H1 (cell line): ENCODE data around the gene HACD4. TPM values are rescaled to one million over a fixed set of nuclear protein-coding genes. Genes with fewer than 3 reads are reported as not detected.
"Not testable (repeated sequence)": the region's sequence is repeated elsewhere in the genome, so short reads cannot be mapped to it uniquely, and the experiment has no call there.

Experiments
- CTCF ChIA-PET: fragments of 300-600 bp; sonication (Branson Sonifier 250); formaldehyde crosslinking; loops from one replicate; lab custom pipeline; 2021; ENCODE audit not compliant: partially characterized antibody; lab: Charles Lee
- POLR2A ChIA-PET: fragments of 300-600 bp; sonication (Branson Sonifier 250); formaldehyde crosslinking; loops from one replicate; lab custom pipeline; 2021; ENCODE audit warnings: inconsistent platforms; ENCODE audit not compliant: partially characterized antibody; lab: Charles Lee
- DNase-seq, 2 experiments: peaks; one replicate each; pipeline versions ENCODE4 v3.0.0 to v3.0.0-alpha.2; 2010 to 2022; ENCODE audit warnings: low spot score in 2 of 2, low read depth in 1 of 2, mixed read lengths in 1 of 2
- FAIRE-seq: peaks from 2 replicates; lab custom pipeline; 2011; peaks lifted over from hg19 to GRCh38; lab: Jason Lieb, UNC
- H2AFZ ChIP-seq: 2 replicates; pipeline ENCODE4 v1.8.1; 2012; ENCODE audit warnings: low read length, inconsistent platforms
- H2AK5ac ChIP-seq: 2 replicates; pipeline ENCODE4 v1.6.1; 2013; ENCODE audit warnings: low read depth, low read length
- H2BK120ac ChIP-seq: replicated peaks from 2 replicates; pipeline ENCODE3; 2013; ENCODE audit warnings: low read depth, low read length, inconsistent platforms
- H2BK12ac ChIP-seq: 2 replicates; pipeline ENCODE4 v1.6.1; 2013; ENCODE audit warnings: low read depth, low read length
- H2BK15ac ChIP-seq: 2 replicates; pipeline ENCODE4 v1.6.1; 2013; ENCODE audit warnings: low read length
- H2BK20ac ChIP-seq: 2 replicates; pipeline ENCODE4 v1.6.1; 2013; ENCODE audit warnings: low read length
- H2BK5ac ChIP-seq: 2 replicates; pipeline ENCODE4 v1.6.1; 2013; ENCODE audit warnings: low read depth, low read length
- H3K14ac ChIP-seq: 2 replicates; pipeline ENCODE4 v1.6.1; 2013; ENCODE audit warnings: inconsistent platforms; ENCODE audit not compliant: insufficient read length
- H3K18ac ChIP-seq: 2 replicates; pipeline ENCODE4 v1.6.1; 2013; ENCODE audit warnings: low read length; ENCODE audit errors: extremely low read depth
- H3K23ac ChIP-seq: 2 replicates; pipeline ENCODE4 v1.6.1; 2013; ENCODE audit warnings: inconsistent platforms; ENCODE audit not compliant: insufficient read length
- H3K23me2 ChIP-seq: 2 replicates; pipeline ENCODE4 v1.6.1; 2013; ENCODE audit warnings: low read depth, low read length
- H3K27ac ChIP-seq: 2 replicates; pipeline ENCODE4 v1.6.1; 2011; ENCODE audit warnings: low read depth, low read length, inconsistent platforms
- H3K27me3 ChIP-seq, 4 experiments: replicated peaks in 1 of 4; 1 replicate in 1 of 4; 2 replicates in 3 of 4; pipeline versions ENCODE4 v1.6.1 to v1.8.1; 2011 to 2013; ENCODE audit warnings: low read length in 3 of 4, mild to moderate bottlenecking in 3 of 4, inconsistent platforms in 2 of 4, mixed read lengths in 2 of 4, moderate library complexity in 1 of 4; ENCODE audit not compliant: control insufficient read depth in 3 of 4, insufficient read depth in 3 of 4; ENCODE audit errors: extremely low read depth in 1 of 4
- H3K36me3 ChIP-seq, 4 experiments: 2 replicates each; pipeline versions ENCODE4 v1.6.1 to v1.8.1; 2011 to 2013; ENCODE audit warnings: mild to moderate bottlenecking in 4 of 4, low read length in 3 of 4, moderate library complexity in 2 of 4, control low read depth in 1 of 4, inconsistent platforms in 1 of 4; ENCODE audit not compliant: insufficient read depth in 4 of 4, control insufficient read depth in 2 of 4
- H3K4ac ChIP-seq: replicated peaks from 2 replicates; pipeline ENCODE3; 2013; ENCODE audit warnings: low read length, low read depth, mixed read lengths, inconsistent platforms; ENCODE audit not compliant: insufficient read length
- H3K4me1 ChIP-seq, 4 experiments: replicated peaks in 1 of 4; 1 replicate in 1 of 4; 2 replicates in 3 of 4; pipeline versions ENCODE4 v1.6.1 to v1.8.1; 2011 to 2013; ENCODE audit warnings: low read length in 3 of 4, inconsistent platforms in 2 of 4, mixed read lengths in 1 of 4; ENCODE audit not compliant: insufficient read depth in 4 of 4, control insufficient read depth in 3 of 4
- H3K4me2 ChIP-seq, 2 experiments: 2 replicates each; pipeline versions ENCODE4 v1.6.1 to v1.8.1; 2011 to 2013; ENCODE audit warnings: low read depth in 2 of 2, low read length in 2 of 2, control low read depth in 1 of 2, inconsistent platforms in 1 of 2, mild to moderate bottlenecking in 1 of 2; ENCODE audit not compliant: insufficient read depth in 1 of 2
- H3K4me3 ChIP-seq, 4 experiments: fragments of 200-600, 300-600 bp in 1 of 4; sonication (generic), shearing (Covaris generic), sonication (Bioruptor Twin) in 1 of 4; 2 replicates each; pipeline versions ENCODE4 v1.5.1 to v1.8.1; 2011 to 2016; ENCODE audit warnings: low read length in 4 of 4, low read depth in 3 of 4, control low read depth in 2 of 4, inconsistent platforms in 2 of 4, mild to moderate bottlenecking in 2 of 4, mixed read lengths in 1 of 4, moderate library complexity in 1 of 4; ENCODE audit not compliant: insufficient read depth in 2 of 4; ENCODE audit errors: extremely low read depth in 1 of 4
- H3K56ac ChIP-seq: replicated peaks from 2 replicates; pipeline ENCODE3; 2013; ENCODE audit warnings: low read depth, mild to moderate bottlenecking, mixed read lengths, low read length, inconsistent platforms; ENCODE audit not compliant: insufficient read length
- H3K79me1 ChIP-seq: 2 replicates; pipeline ENCODE4 v1.6.1; 2013; ENCODE audit warnings: low read depth, low read length, control low read depth
- H3K79me2 ChIP-seq, 2 experiments: 2 replicates each; pipeline versions ENCODE4 v1.6.1 to v1.8.1; 2012 to 2013; ENCODE audit warnings: low read length in 2 of 2, mild to moderate bottlenecking in 2 of 2, inconsistent platforms in 1 of 2; ENCODE audit not compliant: insufficient read depth in 2 of 2, control insufficient read depth in 1 of 2
- H3K9ac ChIP-seq, 4 experiments: replicated peaks in 1 of 4; 1 replicate in 1 of 4; 2 replicates in 3 of 4; pipeline versions ENCODE4 v1.6.1 to v1.8.1; 2011 to 2013; ENCODE audit warnings: low read depth in 3 of 4, low read length in 3 of 4, control low read depth in 2 of 4, mild to moderate bottlenecking in 2 of 4, moderate library complexity in 2 of 4, inconsistent platforms in 1 of 4; ENCODE audit errors: extremely low read depth in 1 of 4
- H3K9me3 ChIP-seq, 2 experiments: 2 replicates each; pipeline versions ENCODE4 v1.6.1 to v1.8.1; 2012 to 2013; ENCODE audit warnings: mild to moderate bottlenecking in 2 of 2, moderate library complexity in 2 of 2, control low read depth in 1 of 2, inconsistent platforms in 1 of 2, low read depth in 1 of 2, low read length in 1 of 2, mixed read lengths in 1 of 2; ENCODE audit not compliant: insufficient read depth in 2 of 2
- H4K20me1 ChIP-seq, 2 experiments: replicated peaks in 1 of 2; 2 replicates each; pipeline versions ENCODE3 to v1.8.1; 2011 to 2013; ENCODE audit warnings: inconsistent platforms in 2 of 2, low read length in 2 of 2, mild to moderate bottlenecking in 1 of 2; ENCODE audit not compliant: insufficient read depth in 2 of 2, control insufficient read depth in 1 of 2
- H4K5ac ChIP-seq: 2 replicates; pipeline ENCODE4 v1.6.1; 2013; ENCODE audit warnings: low read length, low read depth, mixed read lengths, inconsistent platforms; ENCODE audit not compliant: insufficient read length
- H4K8ac ChIP-seq: 2 replicates; pipeline ENCODE4 v1.8.0; 2013; ENCODE audit warnings: mild to moderate bottlenecking, moderate library complexity, low read length, inconsistent platforms; ENCODE audit not compliant: insufficient read depth; ENCODE audit errors: extremely low read depth
- H4K91ac ChIP-seq: replicated peaks from 2 replicates; pipeline ENCODE3; 2013; ENCODE audit warnings: low read length, mixed read lengths, inconsistent platforms; ENCODE audit not compliant: insufficient read length
- WGBS, 2 experiments: shearing (Covaris generic) in 1 of 2; methylation state at CpG; one replicate each; pipeline versions ENCODE4 v1.1.6 to v1.1.7; 2013 to 2015; ENCODE audit warnings: low lambda C conversion rate in 2 of 2, mixed read lengths in 2 of 2, inconsistent platforms in 1 of 2, low coverage in 1 of 2, missing lambda C conversion rate in 1 of 2; ENCODE audit not compliant: insufficient replicate concordance in 2 of 2, insufficient coverage in 1 of 2, insufficient read length in 1 of 2; ENCODE audit errors: extremely low coverage in 1 of 2, missing lambda C conversion rate in 1 of 2; 5-methylcytosine and 5-hydroxymethylcytosine counted together
- polyA plus RNA-seq, 7 experiments: library from polyadenylated mRNA; depleted of rRNA in 3 of 7; stranded (reverse) in 5 of 7; unstranded in 2 of 7; fragments of >200 nt in 5 of 7; fragments of 200-250 nt in 2 of 7; gene quantifications; 1 replicate in 5 of 7; 2 replicates in 1 of 7; 4 replicates in 1 of 7; pipeline versions ENCODE4 v1.2.1 to v1.2.3, GENCODE V29; 2011 to 2013; ENCODE audit warnings: missing spikeins in 2 of 7, mixed read lengths in 2 of 7
- total RNA-seq: library from RNA; stranded (reverse); fragmentation: NEBNext Ultra II Directional; extraction: Animal tissue kit (Norgen Biotek cat#: 25700); gene quantifications from 2 replicates; pipeline ENCODE4 v1.2.1, GENCODE V29; 2021
- TF ChIP-seq, protein P1 (sequence below): IDR thresholded peaks from 2 replicates; pipeline ENCODE4 v1.6.1; 2011; ENCODE audit warnings: low read length, improper control_type of control experiment

The HACD4 gene
- total and polyA plus RNA-seq, 2 of the 8 experiments (the other 6 are each of a cell fraction or from before 2014, with no cell fraction given) = 0.65 to 0.86 TPM

DNA sequence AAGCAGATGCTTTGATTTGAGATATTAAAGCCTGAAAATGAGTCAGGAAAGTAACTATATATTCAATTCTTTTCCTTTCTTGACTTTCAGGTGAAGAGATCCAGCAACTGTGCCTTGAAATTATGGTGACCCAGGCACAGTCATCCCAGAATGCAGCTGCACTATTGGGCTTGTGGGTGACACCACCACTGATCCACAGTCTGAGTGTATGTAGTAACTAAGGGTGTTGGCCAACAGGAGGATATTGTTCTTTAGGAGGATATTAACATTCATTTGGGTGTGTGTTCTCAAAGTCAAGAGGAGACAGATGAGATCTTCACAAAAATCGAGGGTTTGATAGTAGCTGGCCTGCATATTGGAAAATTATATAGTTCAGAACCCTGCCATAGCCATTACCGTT, 53.2 kb downstream of the HACD4 start (continued):
- TF ChIP-seq, protein P1, sequence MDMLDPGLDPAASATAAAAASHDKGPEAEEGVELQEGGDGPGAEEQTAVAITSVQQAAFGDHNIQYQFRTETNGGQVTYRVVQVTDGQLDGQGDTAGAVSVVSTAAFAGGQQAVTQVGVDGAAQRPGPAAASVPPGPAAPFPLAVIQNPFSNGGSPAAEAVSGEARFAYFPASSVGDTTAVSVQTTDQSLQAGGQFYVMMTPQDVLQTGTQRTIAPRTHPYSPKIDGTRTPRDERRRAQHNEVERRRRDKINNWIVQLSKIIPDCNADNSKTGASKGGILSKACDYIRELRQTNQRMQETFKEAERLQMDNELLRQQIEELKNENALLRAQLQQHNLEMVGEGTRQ = no peak
- TF ChIP-seq, all 59 proteins: peak for 0

- H3K18ac ChIP-seq, POLR2A ChIA-PET, H3K4me3 ChIP-seq, H4K20me1 ChIP-seq, H2AK5ac ChIP-seq, H3K56ac ChIP-seq, DNase-seq, H3K9me3 ChIP-seq, H4K5ac ChIP-seq, H2AFZ ChIP-seq, H2BK15ac ChIP-seq, H3K23me2 ChIP-seq, H3K79me1 ChIP-seq, H3K9ac ChIP-seq, H3K14ac ChIP-seq, H3K27ac ChIP-seq, H2BK120ac ChIP-seq, FAIRE-seq, H3K4me2 ChIP-seq, H3K23ac ChIP-seq, H3K27me3 ChIP-seq, H2BK5ac ChIP-seq, H3K4me1 ChIP-seq, H2BK20ac ChIP-seq, H3K79me2 ChIP-seq, H4K8ac ChIP-seq, H3K4ac ChIP-seq, H2BK12ac ChIP-seq, H4K91ac ChIP-seq: not testable (repeated sequence)
- WGBS, 2 experiments = 87% methylated on average over 2 of the region's 2 CpGs; no CpG with 5 or more reads in 1 of the 2 experiments
- CTCF ChIA-PET = interaction anchor here (1.2 kb wide), 1 partner anchor 449 kb away, joined by 4 read pairs; no protein-coding TSS in a partner anchor
- peaks cover 0 to 11% (median 4%) of the 10 kb centered on the region in 4 experiments; a peak in 3 of 8 replicates for H3K36me3 ChIP-seq
Measured at GRCh38 chr9:20974191-20974938, 57.1 kb downstream of the HACD4 start.
